Endothelial cell of umbilical vein (primary cell): Measurements from ENCODE around the gene MALRD1. TPM values are rescaled to one million over a fixed set of nuclear protein-coding genes. Genes with fewer than 3 reads are reported as not detected.

Source experiments
- BruUV-seq: library from RNA; stranded (reverse); fragments of 400-500 nt; replicated peaks from 2 replicates; lab custom pipeline; 2021; lab: Mats Ljungman, UMichigan
- CTCF ChIA-PET: fragments of 300-600, 350-600 bp; sonication (Branson Sonifier 250); formaldehyde crosslinking; loops from one replicate; lab custom pipeline; 2021; ENCODE audit warnings: antibody characterized with exemption, inconsistent platforms; lab: Charles Lee
- POLR2A ChIA-PET: fragments of 300-600, 350-600 bp; sonication (Branson Sonifier 250); formaldehyde crosslinking; loops from one replicate; lab custom pipeline; 2021; ENCODE audit warnings: antibody characterized with exemption, inconsistent platforms; lab: Charles Lee
- DNase-seq: peaks from one replicate; pipeline ENCODE4 v3.0.0-alpha.2; 2011; ENCODE audit warnings: low read depth, low spot score
- FAIRE-seq: peaks from 2 replicates; lab custom pipeline; 2011; peaks lifted over from hg19 to GRCh38; lab: Jason Lieb, UNC
- H2AFZ ChIP-seq: 2 replicates; pipeline ENCODE4 v1.6.0; 2012; ENCODE audit warnings: low read depth, low read length, control low read depth, inconsistent platforms
- H3K27ac ChIP-seq: 2 replicates; pipeline ENCODE4 v1.5.1; 2011; ENCODE audit warnings: low read depth, mild to moderate bottlenecking, control low read depth, low read length, moderate library complexity; ENCODE audit not compliant: insufficient read depth
- H3K27me3 ChIP-seq, 2 experiments: 2 replicates each; pipeline versions ENCODE4 v1.6.0 to v1.6.1; 2011; ENCODE audit warnings: low read length in 2 of 2, mixed read lengths in 1 of 2; ENCODE audit not compliant: control insufficient read depth in 2 of 2, insufficient read depth in 2 of 2
- H3K36me3 ChIP-seq, 2 experiments: 2 replicates in 1 of 2; 3 replicates in 1 of 2; pipeline ENCODE4 v1.5.1; 2011; ENCODE audit warnings: low read length in 2 of 2, mild to moderate bottlenecking in 1 of 2, moderate library complexity in 1 of 2; ENCODE audit not compliant: control insufficient read depth in 2 of 2, insufficient read depth in 2 of 2; ENCODE audit errors: extremely low read depth in 1 of 2
- H3K4me1 ChIP-seq: 3 replicates; pipeline ENCODE4 v1.5.1; 2011; ENCODE audit warnings: mild to moderate bottlenecking, low read length; ENCODE audit not compliant: control insufficient read depth, insufficient read depth; ENCODE audit errors: extremely low read depth
- H3K4me2 ChIP-seq: 2 replicates; pipeline ENCODE4 v1.6.1; 2011; ENCODE audit warnings: low read length, control low read depth, mixed read lengths; ENCODE audit not compliant: insufficient read depth
- H3K4me3 ChIP-seq, 3 experiments: fragments of 200-600 bp in 1 of 3; sonication (generic), shearing (Covaris generic) in 1 of 3; replicated peaks in 1 of 3; 2 replicates each; pipeline ENCODE4 v1.5.1; 2011 to 2016; ENCODE audit warnings: control low read depth in 3 of 3, low read length in 3 of 3, mild to moderate bottlenecking in 2 of 3, inconsistent platforms in 1 of 3, low read depth in 1 of 3, moderate library complexity in 1 of 3; ENCODE audit not compliant: insufficient read depth in 1 of 3
- H3K79me2 ChIP-seq: 2 replicates; pipeline ENCODE4 v1.6.0; 2012; ENCODE audit warnings: low read length, inconsistent platforms; ENCODE audit not compliant: control insufficient read depth, insufficient read depth
- H3K9ac ChIP-seq: replicated peaks from 2 replicates; pipeline ENCODE3; 2011; ENCODE audit warnings: low read length, control low read depth; ENCODE audit not compliant: insufficient read depth; ENCODE audit errors: extremely low read depth
- H3K9me1 ChIP-seq: replicated peaks from 3 replicates; pipeline ENCODE4 v1.6.0; 2011; ENCODE audit warnings: mild to moderate bottlenecking, low read length; ENCODE audit not compliant: control insufficient read depth, insufficient read depth; ENCODE audit errors: extremely low read depth
- H3K9me3 ChIP-seq: replicated peaks from 2 replicates; pipeline ENCODE4 v1.5.1; 2012; ENCODE audit warnings: low read length, inconsistent platforms; ENCODE audit not compliant: control insufficient read depth, insufficient read depth
- H4K20me1 ChIP-seq: replicated peaks from 2 replicates; pipeline ENCODE3; 2011; ENCODE audit warnings: mild to moderate bottlenecking, low read length; ENCODE audit not compliant: control insufficient read depth, insufficient read depth; ENCODE audit errors: extremely low read depth
- EZH2 ChIP-seq: IDR thresholded peaks from 2 replicates; pipeline ENCODE4 v1.6.1; 2012; ENCODE audit warnings: borderline replicate concordance, low read depth, mild to moderate bottlenecking, moderate library complexity, low read length, inconsistent platforms; ENCODE audit not compliant: severe bottlenecking
- FOS ChIP-seq: IDR thresholded peaks from 2 replicates; pipeline ENCODE4 v1.6.1; 2011; ENCODE audit warnings: mild to moderate bottlenecking, low read length, moderate library complexity, borderline replicate concordance; ENCODE audit not compliant: insufficient read depth
- GATA2 ChIP-seq: IDR thresholded peaks from 2 replicates; pipeline ENCODE4 v1.7.0; 2011; ENCODE audit warnings: low read depth, mild to moderate bottlenecking, moderate library complexity, mixed read lengths, low read length; ENCODE audit not compliant: insufficient read length, insufficient read depth
- JUN ChIP-seq: IDR thresholded peaks from 2 replicates; pipeline ENCODE4 v1.6.1; 2011; ENCODE audit warnings: borderline replicate concordance, low read depth; ENCODE audit not compliant: insufficient read length, insufficient read depth
- MYC ChIP-seq: IDR thresholded peaks from one replicate; pipeline ENCODE4 v1.6.1; 2011; ENCODE audit warnings: mild to moderate bottlenecking, low read depth, low read length
- POLR2A ChIP-seq: IDR thresholded peaks from 2 replicates; pipeline ENCODE4 v1.6.1; 2012; ENCODE audit warnings: low read depth, mild to moderate bottlenecking, control low read depth, low read length
- POLR2AphosphoS5 ChIP-seq: IDR thresholded peaks from 2 replicates; pipeline ENCODE4 v1.6.1; 2012; ENCODE audit warnings: low read depth, mild to moderate bottlenecking, control low read depth, low read length, moderate library complexity; ENCODE audit not compliant: insufficient read depth
- dilution Hi-C: fragments of 300-500 bp; cut with MboI; formaldehyde crosslinking; loops from one replicate; pipeline ENCODE4 v1.15.0; 2019; ENCODE audit warnings: low sequenced_read_pairs; ENCODE audit not compliant: extremely low pct_ligation_motif_present
- intact Hi-C: fragments of 100-400 bp; cut with micrococcal nuclease; formaldehyde crosslinking; loops from one replicate; pipeline ENCODE4 v1.10.0; 2022
- polyA plus RNA-seq, 4 experiments: library from polyadenylated mRNA; depleted of rRNA in 3 of 4; stranded (reverse) in 3 of 4; unstranded in 1 of 4; fragments of >200 nt; gene quantifications; 2 replicates each; pipeline versions ENCODE4 v1.2.1 to v1.2.3, GENCODE V29; 2011 to 2012; ENCODE audit warnings: missing spikeins in 1 of 4
- total RNA-seq: library from RNA; stranded (reverse); gene quantifications from 2 replicates; pipeline ENCODE4 v1.2.3, GENCODE V29; 2021
- TF ChIP-seq, protein P1 (sequence below): IDR thresholded peaks from 2 replicates; pipeline ENCODE4 v1.6.1; 2011; ENCODE audit not compliant: insufficient read depth, insufficient read length
- TF ChIP-seq, protein P2 (sequence below), 2 donors: IDR thresholded peaks; 1 replicate in 1 of 2; 2 replicates in 1 of 2; pipeline ENCODE4 v1.5.1; 2011; ENCODE audit warnings: low read length in 2 of 2, mild to moderate bottlenecking in 2 of 2, moderate library complexity in 2 of 2, control low read depth in 1 of 2, inconsistent platforms in 1 of 2, low read depth in 1 of 2; ENCODE audit not compliant: insufficient read depth in 1 of 2; ENCODE audit errors: extremely low read depth in 1 of 2

Gene MALRD1
- total and polyA plus RNA-seq, 2 donors (not counting 3 experiments of a cell fraction or from before 2014, with no cell fraction given) = not detected

DNA sequence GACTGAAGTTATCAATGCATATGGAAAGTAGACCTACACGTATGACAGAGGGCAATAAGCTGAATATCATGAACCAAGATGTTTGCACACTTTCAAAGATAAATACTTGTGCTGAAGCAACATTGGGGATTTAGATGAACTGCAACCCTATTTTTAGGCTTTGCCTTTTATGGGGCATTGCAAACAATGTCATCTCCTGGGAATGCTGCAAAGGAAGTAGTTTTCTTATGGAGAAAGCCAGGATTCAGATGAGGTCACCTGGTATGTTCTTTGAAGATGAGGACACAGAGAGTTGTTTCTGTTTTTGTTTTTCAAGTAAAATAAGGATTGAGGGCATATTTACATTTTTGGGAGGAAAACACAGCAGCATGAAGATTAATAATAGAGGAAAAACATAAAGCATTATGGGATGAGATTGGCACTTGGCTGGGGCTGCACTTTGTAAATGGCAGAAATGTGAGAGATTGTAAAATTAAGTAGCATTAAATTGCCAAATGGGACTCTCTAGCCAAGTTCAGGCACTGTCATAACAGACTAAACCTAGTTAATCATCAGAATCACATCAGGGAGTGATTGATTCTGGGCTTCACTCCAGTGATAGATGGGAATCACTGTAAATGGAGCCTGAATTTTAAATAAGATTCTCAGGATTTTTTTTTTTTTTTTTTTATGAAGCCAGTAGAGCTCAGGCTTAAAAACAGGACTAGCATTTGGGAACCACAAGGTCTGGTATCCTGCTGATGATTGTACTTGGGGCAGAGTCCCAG, 63.1 kb downstream of the MALRD1 start:
- no peaks in the 10 kb centered on the region for H3K4me1 ChIP-seq
- H3K9me1 ChIP-seq = no peaks in the 10 kb centered on the region
- POLR2A ChIA-PET = no interaction called here
- no peaks in the 10 kb centered on the region for H4K20me1 ChIP-seq
- TF ChIP-seq POLR2A (no peak), FOS (no peak), POLR2AphosphoS5 (no peak), GATA2 (no peak), JUN (no peak), MYC (no peak), EZH2 (no peak)
- TF ChIP-seq, protein P1, sequence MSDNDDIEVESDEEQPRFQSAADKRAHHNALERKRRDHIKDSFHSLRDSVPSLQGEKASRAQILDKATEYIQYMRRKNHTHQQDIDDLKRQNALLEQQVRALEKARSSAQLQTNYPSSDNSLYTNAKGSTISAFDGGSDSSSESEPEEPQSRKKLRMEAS = no peak
- TF ChIP-seq, protein P2, sequence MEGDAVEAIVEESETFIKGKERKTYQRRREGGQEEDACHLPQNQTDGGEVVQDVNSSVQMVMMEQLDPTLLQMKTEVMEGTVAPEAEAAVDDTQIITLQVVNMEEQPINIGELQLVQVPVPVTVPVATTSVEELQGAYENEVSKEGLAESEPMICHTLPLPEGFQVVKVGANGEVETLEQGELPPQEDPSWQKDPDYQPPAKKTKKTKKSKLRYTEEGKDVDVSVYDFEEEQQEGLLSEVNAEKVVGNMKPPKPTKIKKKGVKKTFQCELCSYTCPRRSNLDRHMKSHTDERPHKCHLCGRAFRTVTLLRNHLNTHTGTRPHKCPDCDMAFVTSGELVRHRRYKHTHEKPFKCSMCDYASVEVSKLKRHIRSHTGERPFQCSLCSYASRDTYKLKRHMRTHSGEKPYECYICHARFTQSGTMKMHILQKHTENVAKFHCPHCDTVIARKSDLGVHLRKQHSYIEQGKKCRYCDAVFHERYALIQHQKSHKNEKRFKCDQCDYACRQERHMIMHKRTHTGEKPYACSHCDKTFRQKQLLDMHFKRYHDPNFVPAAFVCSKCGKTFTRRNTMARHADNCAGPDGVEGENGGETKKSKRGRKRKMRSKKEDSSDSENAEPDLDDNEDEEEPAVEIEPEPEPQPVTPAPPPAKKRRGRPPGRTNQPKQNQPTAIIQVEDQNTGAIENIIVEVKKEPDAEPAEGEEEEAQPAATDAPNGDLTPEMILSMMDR (IDR thresholded peaks at IDR 0.05; ENCODE audit: extremely low read depth in 1 of 2, insufficient read depth in 1 of 2, low read depth in 1 of 2, low read length in 2 of 2) = no peak
- H3K4me2 ChIP-seq = no peak overlapping the region
- FAIRE-seq (no peak), DNase-seq (no peak)
- intact Hi-C loops (no loop called here), dilution Hi-C loops (no loop called here)
- CTCF ChIA-PET = no interaction called here
- no peaks in the 10 kb centered on the region for H3K79me2 ChIP-seq
- H3K4me3 ChIP-seq = no peak overlapping the region
- H3K9me3 ChIP-seq = peaks cover 1% of the 10 kb centered on the region
- H3K36me3 ChIP-seq = no peaks in the 10 kb centered on the region
- H2AFZ ChIP-seq = no peak overlapping the region
- no peak overlapping the region for H3K27ac ChIP-seq
- no TSS peak for BruUV-seq
- H3K27me3 ChIP-seq = no peaks in the 10 kb centered on the region
- no peak overlapping the region for H3K9ac ChIP-seq
